HG03520 (cell line): ENCODE data around the gene LEMD3.
A peak's percentile ranks its signal among the peaks of the same experiment; 100 is the strongest.

ENCODE experiments used
- ATAC-seq: cut with Tn5 transposase; IDR thresholded peaks from one replicate; pipeline ENCODE4 v1.9.1; 2021; ENCODE audit warnings: mild to moderate bottlenecking, moderate library complexity; ENCODE audit not compliant: unreplicated experiment

LEMD3 gene

DNA sequence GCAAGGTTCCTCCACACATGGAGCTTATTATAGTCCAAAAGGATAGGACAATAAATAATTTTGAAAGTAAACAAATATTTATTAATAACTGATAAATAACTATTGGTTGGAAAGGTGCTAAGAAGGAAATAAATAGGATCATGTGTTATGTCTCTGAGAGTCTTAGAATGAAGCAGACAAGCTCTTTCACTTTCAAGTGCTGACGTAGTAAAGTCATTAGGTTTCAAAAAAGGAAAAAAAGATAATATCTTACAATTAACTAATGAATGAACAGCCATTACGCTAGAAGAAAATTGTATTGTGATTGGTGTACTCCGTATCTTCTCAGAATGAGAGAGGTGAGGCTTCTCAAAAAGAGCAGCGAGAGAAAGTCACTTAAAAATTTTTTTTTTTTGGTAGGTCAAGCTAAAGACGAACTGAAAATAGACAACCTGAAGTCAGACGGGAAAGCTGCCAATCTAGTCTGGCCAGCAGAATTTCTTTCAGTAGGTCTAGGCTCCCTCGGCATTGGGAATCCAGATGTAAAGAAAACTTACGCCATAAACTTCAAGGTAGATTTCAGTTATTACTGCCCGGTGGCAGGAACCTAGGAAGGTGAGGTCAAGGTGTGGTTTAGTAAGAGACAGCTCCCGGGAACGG, 583 bp upstream of the LEMD3 start:
- ATAC-seq = peak; percentile 2

DNA sequence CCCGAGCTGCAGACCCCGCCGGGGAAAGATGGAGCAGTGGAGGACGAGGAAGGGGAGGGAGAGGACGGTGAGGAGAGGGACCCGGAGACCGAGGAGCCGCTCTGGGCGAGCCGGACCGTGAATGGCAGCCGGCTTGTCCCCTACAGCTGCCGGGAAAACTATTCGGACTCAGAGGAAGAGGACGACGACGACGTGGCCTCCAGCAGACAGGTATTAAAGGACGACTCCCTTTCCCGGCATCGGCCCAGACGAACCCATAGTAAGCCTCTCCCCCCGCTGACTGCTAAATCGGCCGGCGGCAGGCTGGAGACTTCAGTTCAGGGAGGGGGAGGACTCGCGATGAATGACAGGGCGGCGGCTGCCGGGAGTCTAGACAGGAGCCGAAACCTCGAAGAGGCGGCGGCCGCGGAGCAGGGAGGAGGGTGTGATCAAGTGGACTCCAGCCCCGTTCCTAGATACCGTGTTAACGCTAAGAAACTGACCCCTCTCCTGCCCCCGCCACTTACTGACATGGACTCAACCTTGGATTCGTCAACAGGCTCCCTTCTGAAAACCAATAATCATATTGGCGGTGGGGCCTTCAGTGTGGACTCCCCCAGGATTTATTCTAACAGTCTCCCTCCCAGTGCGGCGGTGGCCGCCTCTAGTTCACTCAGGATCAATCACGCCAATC, 962 bp downstream of the LEMD3 start:
- ATAC-seq = peak; percentile 36

DNA sequence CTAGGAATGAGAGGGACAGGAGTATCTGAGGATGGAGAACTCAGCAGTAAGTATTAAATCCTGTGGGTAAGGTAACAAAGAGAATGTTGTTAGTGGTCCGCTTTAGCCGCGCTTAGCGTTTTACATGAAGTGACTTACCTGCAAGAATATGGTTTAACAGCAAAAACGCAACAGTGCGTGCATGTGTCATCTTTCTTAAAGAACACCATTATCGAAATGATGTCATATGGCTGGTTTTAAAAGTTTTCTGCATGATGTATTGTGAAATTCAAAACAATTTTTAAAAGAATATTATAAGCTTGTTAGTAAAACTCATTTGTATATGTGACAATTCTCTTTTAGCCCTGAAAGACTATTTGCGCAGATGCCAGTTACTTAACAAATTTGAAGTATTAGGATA, 1.7 kb downstream of the LEMD3 start:
- no peak for ATAC-seq

DNA sequence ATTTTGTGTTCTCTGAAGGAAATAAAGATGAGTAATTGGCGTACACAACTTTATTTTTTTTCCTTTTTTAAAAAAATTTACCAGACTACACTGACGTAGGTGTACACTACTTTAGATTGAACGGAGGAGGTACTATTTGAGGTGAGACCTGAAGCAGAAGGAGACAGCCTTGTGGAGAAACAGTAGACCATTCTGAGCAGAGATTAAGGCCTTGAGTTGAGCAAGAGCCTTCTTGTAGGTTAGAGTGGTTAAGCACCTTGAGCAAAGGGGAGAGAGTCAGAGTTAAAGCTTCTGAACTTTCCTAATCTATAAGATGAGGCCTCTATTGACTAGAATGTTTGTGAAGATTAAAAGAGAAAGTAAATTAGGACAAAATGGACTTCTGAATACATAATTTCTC, 2.5 kb downstream of the LEMD3 start:
- no peak for ATAC-seq

DNA sequence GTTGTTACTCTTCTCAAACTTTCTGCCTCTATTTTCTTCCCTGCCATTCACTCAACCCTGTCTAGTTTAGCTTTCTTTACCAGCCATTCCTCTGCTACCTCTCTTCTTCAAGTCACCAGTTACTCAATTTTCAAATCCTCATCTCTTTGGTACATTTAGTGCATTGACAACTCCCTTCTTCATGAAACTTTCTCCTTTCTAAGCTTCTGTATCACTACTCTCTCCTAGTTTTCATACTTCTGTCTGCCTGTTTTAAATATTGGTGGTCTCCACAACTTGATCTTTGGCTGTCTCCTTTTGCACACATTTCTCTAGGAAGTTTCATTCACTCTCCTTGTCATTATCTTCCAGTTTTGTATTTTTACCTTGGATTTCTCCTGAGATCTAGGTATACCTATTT, 6.0 kb downstream of the LEMD3 start:
- no peak for ATAC-seq

DNA sequence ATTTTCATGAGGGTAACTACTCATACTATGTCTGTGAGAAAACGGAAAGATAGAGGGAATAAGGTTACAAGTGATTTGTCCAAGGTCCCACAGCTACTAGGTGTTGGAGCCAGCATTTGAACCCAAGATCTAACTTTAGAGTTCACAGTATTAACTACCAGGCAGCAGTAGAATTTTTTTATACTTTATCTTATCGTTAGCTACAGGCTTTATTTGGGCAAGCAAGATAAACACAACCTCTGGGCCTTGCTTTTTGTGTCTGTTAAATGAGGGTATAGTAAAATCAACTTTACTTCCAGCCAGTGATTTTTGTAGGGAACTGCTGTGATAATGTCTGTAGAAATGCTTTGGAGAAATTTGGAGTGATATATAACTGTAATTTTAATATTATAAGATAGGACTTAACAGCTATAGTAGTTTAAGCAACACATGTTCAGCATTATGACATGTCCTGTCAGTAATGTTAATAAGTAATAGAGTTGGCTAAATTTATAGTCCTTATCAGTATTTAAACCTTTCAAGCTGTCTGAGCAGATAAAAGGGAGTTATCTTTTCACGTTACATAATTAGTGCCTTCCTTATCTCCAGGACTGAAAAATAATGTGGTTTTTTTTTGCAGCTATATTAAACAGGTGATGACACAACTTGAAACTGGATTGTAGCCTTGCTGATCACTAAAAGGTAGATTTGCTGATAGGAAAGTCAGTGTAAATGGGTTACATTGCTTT, 12.8 kb downstream of the LEMD3 start:
- ATAC-seq = no peak

DNA sequence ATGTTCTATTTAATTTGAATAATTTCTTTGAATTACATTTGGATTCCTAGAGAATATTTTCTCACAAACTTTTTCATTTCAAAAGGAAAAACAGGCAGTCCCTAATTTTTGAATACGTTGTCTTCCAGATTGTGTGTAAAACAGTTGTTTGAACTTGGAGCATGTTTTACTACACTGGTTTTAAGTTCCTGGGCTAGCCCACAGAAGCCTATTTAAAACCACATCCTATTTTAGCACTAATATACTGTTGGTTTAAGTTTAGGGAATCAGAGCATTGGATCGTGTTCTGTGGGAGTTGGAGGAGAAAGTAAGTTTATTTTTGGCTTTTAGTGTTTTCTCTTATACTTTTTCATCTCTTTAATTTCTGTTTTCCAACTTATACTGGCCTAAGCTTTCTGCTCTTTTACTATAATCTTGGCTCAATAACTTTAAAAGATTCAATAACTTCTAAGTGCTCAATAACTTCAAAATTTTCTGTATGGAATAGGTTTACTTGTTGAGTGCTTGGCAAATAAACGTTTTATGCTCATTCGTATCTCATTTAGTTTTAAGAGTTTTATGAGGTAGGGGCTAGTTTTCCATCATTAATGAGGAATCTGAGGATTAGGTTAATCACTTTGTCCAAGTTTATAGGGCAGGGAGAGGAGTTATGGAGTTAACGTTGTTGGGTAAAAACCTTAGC, 14.9 kb downstream of the LEMD3 start:
- no peak for ATAC-seq

DNA sequence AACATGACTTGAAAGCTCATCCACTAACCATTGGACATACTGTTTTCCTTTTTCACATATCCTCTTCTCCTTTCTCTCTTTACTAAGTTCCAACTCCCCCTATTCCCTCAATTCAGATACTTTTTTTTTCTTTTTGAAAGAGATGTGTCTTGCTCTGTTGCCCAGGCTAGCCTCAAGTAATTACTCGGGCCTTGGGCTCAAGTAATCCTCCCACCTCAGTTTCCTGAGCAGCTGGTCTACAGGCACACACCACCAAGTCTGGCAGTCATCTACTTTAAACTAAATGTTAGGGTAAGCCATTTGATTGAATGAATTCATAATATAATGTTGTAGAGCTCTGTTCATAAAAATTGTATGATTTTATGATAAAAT, 15.5 kb downstream of the LEMD3 start:
- ATAC-seq = no peak

DNA sequence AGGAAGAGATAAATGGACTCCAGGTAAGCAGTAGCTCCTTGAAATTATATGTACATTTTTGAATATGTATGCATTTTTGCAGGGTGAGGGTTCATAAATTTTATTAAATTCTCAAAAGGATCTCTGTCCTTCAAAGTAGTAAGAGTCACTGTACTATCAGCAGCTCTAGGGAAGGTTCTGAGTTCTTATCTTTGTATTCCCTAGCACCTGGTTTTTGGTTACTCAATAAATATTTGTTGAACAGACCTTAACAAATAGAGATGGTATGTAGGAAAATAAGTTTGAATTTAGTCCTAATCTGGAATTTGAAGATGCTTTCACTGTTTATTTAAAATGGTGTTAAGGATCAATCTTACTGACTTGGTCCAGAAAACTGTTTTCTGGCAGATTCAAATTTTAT, 18.3 kb downstream of the LEMD3 start:
- ATAC-seq = no peak

DNA sequence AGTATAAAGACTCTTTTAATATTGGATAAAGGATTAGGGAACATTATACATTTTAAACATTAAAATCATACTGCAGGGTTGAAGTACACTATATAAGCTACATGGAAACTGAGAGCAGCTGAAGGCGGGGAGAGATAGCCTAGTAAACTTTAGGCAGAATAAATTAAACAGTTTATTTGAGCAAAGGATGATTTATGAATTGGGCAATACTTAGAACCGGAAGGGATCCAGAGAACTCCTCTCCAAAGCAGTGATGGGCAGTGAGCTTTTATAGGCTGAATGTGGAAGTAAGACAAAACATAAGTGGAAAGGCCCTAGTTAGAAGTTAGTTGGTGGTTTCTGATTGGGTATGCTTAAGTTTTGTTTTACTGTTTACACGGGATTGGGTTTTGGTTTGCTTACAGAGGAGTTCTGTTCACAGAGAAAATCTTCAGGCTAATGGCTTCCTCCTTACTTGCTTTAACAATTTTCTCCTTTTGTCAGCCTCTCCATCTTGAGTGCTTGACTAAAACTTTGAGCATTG, 18.9 kb downstream of the LEMD3 start:
- ATAC-seq = peak; percentile 24

DNA sequence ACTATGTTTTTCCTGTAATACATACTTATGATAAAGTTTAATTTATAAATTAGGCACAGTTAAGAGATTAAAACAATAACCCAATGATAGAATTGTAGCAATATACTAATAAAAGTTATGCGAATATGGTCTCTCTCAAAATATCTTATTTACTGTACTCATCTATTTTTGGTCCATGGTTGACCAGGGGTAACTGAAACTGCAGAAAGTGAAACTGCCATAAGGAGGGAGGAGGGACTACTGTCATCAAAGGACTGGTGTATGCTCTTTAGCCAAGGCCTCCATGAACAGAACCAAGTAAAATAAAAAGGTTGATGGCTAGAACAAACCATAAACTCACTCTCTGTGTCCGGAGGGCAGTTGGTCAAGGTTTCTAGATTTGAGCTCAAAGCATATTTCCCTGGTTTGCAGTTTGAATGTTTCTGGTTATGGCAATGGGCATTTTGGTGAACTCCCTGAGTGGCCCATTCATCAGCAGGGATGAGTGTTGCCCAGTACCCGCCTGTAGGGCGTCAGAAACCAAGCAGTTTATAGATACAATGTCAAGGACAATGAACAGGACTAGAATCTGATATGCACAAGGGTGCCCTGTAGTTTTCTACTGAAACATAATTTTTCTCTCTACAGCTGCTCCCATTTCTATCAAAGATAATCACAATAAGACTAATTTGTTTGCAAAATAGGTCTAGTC, 19.8 kb downstream of the LEMD3 start:
- ATAC-seq = peak; percentile 96

DNA sequence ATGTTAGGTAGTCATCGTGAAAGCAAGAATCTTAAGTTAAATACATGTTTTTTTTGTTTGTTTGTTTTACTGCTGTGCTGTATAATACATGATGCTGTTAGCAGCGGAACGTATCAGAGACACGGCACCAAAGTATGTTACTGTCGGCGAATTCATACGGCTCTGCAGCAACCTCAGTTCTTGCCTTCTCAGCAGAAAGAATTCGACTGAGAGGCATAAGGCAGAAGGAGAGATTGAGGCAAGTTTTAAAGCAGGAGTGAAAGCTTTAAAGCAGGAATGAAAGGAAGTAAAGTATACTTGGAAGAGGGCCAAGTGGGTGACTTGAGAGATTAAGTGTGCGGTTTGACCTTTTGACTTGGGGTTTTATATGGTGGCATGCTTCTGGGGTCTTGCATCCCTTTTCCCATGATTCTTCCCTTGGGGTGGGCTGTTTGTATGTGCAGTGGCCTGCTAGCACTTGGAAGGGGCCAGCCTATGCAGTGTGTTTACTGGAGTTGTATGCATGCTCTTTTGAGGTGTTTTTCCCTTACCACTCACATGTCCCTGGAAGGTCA, 23.7 kb downstream of the LEMD3 start:
- ATAC-seq = no peak

DNA sequence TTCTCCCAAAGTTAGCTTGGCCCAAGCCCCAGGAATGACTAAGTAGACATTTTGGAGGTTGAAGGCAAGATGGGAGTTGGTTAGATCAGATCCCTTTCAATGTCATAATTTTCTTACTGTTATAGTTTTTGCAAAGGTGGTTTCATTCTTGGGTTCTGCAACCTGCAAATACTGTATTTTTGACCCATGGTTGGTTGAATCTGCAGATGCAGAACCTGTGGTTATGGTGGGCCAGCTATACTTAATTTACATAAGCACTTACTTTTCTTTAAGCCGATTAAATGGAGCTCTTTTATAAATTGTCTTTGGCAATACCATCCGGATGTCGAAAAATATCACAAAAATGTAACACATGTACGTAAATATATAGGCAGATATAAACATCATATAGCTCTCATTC, 25.6 kb downstream of the LEMD3 start:
- no peak for ATAC-seq

DNA sequence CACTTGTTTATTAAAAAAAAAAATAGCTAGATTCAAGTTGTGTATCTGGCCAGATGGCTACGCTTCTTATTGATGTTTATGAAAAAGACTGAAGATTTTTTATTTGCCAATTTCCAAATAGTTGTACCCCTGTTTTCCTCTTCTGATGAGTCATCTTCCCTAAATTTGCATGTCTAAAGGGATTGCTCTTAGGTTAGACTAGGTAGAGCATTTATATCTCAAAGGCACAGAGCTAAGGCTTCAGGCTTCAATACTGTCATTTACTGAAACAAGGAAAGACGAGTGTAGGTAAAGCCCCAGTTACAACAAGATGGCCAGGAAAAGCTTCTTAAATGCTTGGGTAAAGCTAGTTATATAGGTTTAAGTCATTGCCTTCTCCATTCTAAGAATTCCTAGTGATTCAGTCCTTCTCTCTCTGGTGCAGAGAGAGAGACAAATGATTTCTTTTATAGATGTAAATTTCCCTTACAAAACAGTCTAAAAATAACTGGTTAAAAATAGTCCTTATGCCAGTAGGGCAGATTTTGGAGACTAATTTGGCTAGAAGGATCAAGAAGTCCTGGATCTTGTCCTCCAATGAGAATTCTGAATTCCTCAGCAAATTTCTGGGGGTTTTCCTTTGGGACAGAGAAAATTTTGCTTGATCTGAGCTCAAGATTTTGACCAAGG, 26.1 kb downstream of the LEMD3 start:
- no peak for ATAC-seq

DNA sequence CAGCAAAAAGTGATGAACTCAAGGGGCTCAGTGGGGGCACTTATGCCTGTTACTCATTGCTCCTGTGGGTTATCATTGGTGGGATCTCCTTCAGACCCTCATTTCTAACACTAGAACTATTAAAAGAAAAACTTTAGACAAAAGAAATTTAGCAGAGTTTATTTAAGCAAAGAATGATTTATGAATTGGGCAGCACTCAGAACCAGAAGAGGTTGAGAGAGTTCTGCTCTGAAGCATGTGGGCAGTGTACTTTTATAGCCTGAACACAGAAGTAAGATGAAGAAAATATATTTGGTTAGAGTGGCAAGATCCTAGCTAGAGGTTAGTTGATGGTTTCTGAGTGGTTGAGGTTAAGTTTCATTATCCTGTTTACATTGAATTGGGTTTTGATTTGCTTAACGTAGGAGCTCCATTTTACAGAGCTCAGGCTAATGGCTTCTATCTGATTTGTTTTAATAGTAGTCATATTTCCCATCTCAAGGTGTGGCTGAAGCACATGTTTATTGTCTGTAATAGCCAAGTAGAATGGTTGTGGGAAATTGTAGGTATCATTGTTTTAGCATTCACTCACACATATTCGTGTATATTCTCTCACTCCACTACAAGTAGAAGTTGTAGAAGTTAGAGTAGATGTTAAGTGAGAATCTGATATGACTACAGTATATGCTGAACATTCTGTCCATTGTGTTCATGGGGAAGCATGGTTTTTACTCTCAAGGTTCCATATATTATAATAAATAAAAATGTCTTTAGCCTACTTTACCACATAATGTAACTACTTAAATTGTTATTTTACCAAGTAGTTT, 27.6 kb downstream of the LEMD3 start:
- ATAC-seq = no peak

DNA sequence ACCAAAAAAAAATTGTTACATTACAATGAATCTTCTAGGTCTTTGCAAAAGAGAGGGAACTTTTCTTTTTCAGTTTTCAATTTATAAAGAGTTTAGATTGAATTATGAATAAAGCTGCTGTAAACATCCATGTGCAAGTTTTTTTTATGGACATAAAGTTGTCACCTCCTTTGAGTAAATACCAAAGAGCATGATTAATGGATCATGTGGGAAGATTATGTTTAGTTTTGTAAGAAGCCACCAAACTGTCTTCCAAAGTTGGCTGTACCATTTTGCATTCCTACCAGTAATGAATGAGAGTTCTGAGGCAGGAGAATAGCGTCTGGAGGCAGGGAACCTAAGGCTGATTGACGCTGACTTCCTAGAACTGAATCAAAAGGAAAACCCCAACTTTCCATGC, 30.2 kb downstream of the LEMD3 start:
- ATAC-seq = no peak

DNA sequence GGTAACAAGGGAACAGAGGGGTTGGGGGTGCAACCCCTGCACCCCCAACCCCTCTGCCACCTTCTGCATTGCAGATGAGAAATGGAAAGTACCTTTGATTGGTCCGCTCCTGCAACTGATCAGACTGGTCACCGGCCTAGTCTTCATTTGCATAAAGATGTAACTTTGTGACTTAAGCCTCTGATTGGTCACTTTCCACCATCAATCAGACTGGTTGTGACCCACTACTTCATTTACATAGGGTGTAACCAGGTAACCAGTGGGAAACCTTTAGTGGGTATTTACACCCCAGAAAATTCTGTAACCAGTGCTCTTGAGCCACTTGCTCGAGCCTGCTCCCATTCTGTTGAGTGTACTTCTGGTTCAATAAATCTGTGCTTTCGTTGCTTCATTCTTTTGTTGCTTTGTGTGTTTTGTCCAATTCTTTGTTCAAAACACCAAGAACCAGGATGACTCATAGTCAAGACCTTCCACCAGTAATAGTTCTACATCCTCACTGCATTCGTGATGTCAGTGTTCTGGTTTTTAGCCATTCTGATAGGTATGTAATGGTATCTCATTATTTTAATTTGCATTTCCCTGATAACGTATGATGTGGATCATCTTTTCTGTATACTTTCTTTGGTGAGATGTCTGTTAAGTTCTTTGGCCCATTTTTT, 30.8 kb downstream of the LEMD3 start:
- ATAC-seq = no peak

DNA sequence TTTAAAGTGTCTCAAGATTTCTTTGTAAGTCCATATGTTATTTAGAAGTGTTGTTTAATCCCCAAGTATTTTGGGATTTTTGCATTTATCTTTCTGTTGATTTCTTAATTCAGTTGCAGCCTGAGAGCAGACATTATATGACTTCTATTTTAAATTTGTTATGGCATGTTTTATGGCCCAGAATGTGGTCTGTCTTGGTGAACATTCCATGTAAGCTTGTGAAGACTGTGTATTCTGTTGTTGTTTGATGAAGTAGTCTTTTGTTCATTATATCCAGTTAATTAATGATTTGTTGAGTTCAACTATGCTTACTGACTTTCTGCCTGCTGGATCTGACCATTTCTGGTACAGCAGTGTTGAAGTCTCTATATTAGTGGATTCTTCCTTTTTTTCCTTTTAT, 34.0 kb downstream of the LEMD3 start:
- no peak for ATAC-seq
